ENCODE data around the gene CNN2.

GRCh38 chr19:1017906-1018305 lies 8.5 kb upstream of the CNN2 start:
- no peak for TF ChIP-seq CTCF (IDR thresholded peaks at IDR 0.05)
- TF ChIP-seq EP300 (IDR thresholded peaks at IDR 0.05; ENCODE audit: low read depth): no peak
- TF ChIP-seq POLR2AphosphoS5 (IDR thresholded peaks at IDR 0.05): no peak
- TF ChIP-seq POLR2A (IDR thresholded peaks at IDR 0.05): no peak

Measured in transverse colon (tissue), 4 donors.